Stimulated activated CD4-positive, alpha-beta T cell treated with anti-CD3 and anti-CD28 coated beads, Interleukin-1b, Interleukin-23, amount 100 ng/mL, for 48 hours (primary cell): ENCODE results near the gene ATG13.
"Not testable (repeated sequence)": the region's sequence is repeated elsewhere in the genome, so short reads cannot be mapped to it uniquely, and the experiment has no call there.

Experiments
- DNase-seq: peaks from one replicate; pipeline ENCODE4 v3.0.0-alpha.2; 2020

Gene ATG13

DNA sequence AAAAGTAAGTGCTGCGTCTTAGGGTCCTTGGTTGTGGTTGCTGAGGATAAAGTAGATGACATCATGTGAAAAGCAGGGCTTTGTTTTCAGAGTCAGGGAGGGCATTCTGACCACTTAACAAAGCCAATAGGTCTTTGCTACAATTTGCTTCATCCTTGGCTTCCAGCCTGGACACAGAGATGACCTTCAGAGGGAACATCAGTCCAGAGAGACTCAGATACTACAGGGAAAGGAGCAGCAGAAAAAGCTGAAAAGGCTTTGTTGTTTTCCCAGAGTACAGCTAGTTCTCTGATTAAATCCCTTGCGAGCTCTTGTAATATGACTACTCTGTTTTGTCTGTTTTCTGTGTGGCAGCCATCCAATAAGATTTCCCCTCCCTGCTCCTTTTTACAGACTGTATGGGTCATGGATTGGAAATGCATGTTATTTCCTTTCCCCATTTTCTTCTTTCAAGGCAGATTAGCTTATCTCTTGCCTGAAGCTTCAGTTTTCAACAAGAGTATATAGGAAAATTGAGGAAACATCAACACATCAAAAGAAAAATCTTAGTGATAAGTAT is 31.9 kb downstream of the ATG13 start:
- DNase-seq, result no peak

DNA sequence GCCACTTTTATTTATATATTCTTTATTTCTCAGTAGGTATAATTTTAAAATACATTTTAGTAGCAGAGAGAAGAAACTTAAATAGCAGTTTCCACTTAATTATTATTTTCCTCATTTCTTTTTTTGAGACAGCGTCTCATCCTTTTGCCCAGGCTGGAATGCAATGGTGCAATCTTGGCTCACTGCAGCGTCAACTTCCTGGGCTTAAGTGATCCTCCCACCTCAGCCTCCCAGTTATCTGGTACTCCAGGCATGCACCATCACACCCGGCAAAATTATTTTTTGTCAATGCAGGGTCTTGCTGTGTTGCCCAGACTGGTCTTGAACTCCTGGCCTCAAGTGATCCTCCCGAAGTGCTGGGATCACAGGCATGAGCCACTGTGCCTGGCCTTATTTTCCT is 38.3 kb downstream of the ATG13 start:
- DNase-seq, result no peak

DNA sequence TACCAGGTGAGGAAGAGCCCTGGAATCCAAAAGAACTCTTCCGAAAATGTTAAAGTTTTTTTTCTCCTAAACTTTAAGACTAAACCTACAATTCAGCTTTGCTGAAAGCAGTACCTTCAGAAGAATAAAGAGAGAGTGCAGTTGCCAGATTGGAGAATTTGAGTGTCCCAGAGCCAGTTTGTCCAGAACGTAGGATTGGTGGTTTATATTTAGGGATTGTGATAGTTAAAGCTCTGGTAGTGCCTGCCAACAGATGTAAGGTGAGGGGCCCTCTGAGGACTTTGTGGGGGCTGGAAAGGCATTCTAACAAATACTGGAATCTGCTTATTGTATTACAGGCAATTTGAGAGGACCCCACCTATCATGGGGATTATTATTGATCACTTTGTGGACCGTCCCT is 39.8 kb downstream of the ATG13 start:
- no peak for DNase-seq

DNA sequence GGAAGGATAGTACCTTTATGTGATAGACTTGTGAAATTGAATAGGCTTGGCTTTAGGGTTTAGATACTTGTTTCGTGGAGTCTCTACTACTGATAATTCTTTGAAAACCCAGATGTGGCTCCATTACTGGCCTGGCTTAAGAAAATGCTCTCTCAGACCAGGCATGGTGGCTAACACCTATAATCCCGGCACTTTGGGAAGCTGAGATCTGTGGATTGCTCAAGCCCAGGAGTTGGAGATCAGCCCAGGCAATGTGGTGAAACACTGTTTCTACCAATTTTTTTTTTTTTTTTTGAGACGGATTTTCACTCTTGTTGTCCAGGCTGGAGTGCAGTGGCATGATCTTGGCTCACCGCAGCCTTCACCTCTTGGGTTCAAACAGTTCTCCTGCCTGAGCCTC is 40.9 kb downstream of the ATG13 start:
- DNase-seq, result no peak

DNA sequence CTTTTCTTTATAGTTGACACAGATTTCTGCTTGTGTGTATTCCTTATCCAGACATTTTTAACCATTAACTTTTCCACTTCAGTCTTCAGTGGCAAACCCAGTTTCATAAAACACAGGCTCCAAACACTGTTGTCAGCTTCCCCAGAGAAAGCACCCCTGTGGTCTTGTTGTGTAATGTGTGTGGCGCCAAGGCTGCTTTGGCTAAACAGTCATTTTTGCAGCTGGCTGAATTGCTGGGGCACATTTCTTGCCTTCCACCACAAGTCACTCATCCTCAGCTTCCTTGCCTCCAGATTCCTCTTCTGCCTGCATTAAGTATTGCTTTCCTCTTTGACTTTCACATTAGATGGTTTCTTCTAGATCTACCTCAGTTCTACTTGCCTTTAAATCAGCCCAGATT is 42.6 kb downstream of the ATG13 start:
- DNase-seq, result no peak

DNA sequence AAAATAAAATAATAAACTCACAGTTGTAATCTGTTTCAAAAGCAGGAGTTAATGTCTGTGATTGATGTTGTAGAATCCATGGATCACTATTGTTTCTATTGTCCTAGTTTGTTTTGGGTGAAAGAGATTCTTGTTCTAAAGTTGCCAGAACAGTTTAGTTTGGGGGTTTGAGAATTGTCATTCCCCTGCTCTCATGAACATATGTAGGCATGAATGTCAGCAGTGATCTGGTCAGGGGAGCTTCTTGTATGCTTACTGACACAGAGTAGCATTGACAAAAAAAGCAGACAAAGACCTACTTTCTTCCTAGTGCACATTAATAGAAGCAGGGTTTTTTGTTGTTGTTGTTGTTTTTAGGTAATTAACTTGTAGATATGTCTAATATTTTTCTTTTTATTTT is 44.5 kb downstream of the ATG13 start:
- DNase-seq, result no peak

DNA sequence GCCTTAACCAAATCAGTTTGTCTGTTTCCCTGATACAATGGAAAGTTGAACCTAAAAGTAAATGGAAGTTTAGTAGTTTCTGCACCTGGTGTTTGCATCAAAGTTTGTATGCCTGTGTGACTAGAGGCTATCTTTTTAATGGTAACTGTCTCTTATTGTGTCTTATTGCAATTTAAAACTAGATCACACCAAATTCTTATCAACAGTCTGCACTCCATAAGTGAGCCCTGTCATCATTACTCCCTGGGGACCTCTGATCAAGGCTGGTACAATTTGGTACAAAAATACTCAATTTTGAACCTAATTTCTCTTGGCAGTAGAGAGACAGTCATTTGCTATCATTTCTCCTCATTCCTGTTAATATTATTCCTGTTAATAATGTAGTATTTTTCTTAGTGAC is 45.0 kb downstream of the ATG13 start:
- DNase-seq, result no peak

DNA sequence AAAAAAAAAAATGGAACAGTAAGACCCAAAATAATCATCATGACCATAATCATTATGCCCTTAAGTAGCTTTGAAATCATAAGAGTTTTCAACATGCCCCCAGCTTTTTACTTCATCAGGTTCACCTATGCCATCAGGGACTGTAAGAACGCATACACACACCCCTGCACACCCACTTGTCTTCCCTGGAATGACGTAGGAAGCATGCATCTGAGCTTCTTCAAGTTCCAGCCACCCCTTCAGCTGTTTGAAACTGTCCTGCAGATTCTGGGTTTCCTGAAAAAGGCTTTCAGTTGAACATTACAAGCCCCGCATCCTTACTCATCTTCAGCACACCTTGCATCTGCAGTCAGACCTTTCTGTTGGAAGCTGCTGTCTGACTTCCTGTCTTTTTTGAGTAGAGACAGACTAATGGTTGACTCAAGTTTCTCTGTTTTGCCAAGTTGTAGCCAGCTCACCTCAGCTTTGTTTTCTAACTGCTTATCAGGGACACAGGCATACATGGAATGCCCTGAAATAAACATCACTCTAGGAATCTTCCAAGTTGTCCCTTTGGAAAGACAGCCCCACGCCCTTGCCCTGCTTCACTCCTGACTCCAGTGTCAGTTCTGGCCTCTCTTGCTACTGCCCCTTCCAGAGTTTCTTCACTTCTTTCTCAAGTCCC is 46.1 kb downstream of the ATG13 start:
- no peak for DNase-seq

DNA sequence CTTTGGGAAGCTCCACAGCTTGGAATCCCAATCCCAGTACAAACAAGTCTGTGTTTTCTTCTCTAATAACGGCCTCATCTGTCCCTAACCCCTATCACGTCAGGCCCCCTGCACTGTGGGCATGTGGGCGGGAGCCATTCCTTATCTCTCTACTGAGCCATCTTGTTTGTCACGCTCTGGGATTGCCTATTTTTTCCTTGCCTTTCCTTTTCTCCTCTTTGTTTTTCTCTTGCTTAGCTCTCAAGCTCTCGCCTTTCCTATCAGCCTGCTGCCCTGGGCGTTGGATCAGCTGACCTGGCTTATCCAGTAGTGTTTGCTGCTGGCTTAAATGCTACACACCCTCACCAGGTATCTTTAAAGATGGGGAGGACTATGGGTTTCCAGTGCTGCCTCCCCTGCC is 47.3 kb downstream of the ATG13 start:
- no peak for DNase-seq

DNA sequence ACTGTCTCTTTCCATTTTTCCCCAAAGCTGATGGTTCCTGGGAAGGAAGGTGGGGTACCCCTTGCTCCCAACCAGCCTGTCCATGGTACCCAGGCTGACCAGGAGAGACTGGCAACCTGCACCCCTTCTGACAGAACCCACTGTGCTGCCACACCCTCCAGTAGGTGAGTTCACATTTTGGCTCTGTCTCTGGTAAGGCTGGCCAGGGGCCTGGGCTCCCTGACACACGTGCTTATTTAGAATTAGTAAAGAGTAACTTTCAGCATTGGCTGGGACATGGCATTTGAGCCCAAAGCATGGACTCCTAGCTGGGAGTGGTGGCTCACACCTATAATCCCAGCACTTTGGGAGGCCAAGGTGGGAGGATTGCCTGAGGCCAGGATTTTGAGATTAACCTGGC is 48.0 kb downstream of the ATG13 start:
- DNase-seq, result no peak

DNA sequence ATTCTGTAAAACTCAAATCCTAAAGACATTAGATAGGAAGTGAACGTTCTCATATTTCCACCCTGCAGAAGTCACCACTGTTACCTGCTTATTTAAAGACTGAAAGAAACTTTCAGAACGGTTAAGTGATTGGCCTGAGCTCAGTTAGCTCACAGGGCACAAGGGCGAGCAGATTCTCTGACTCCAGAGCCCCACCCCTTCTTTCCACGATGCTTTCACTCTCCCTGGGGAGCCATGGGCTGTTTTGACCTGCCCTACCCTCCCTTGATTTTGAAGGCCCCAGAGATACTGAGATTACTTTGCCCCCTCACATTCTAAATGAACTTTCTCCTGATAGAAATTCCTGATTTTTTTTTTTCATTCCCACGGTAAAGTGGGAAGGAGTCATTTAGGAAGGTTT is 49.2 kb downstream of the ATG13 start:
- no peak for DNase-seq

DNA sequence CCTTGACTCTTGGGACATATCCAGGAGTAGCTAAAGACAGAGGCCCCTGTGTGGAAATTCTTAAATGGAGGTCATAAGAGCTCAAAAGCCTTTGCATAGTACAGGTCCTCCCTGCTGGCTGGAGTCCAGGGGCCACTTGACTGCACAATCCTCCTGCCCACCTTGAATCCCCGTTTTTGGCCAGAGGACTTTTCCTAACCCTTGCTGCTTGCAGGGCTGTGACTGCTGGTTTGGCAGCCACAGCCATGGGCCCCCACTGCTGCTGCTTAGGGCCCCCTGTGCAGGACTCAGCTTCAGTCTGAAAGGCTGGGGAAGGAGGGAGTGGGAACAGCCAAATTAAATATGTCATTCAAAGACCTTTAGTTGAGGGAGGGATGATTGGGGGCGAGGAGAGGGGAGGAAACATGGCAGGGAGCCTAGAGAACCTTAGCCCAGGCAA is 49.7 kb downstream of the ATG13 start:
- DNase-seq, result no peak

DNA sequence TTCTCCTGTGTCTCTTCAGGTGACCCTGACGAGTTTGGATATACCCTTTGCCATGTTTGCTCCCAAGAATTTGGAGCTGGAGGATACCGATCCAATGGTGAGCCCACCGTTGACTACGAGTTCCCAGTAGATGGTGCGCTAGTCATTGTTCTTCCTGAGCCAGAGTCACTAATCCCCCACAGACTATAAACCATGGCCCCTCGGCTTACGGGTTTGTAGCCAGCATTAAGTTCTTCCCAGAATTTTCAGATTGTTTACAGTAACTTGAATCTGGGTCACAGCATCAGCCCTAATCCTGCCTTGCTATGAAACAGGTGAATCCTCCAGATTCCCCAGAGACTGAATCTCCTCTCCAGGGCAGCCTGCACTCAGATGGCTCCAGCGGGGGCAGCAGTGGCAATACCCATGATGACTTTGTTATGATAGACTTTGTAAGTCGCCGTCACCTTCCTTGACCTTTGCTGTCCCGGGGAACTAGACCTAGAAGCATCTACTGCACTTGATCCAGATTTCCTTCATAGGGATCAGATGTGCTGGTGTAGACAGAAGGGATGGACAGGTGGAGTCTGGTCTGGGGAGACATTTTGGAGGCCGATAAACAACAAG is 51.2 kb downstream of the ATG13 start:
- DNase-seq, result no peak

DNA sequence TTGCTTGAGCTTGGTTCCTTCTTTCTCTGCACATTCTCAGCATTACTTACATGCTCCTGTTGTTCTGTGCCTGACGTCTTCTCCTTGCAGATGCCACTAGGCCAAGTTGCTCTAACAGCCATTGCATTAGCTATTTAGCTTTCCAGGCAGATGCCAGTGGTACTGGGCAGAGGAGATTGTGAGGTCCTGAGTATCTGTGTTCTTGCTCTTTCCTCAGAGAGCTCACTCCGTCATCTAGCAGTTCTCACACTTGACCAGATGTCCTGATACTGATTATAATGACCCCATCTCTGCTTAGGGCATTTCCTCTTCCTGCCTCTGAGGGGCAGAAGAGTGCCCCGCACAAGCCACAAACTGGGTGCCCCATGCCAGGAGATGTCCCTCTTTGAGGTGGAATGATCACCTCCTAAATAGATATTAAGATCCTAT is 52.4 kb downstream of the ATG13 start:
- no peak for DNase-seq

DNA sequence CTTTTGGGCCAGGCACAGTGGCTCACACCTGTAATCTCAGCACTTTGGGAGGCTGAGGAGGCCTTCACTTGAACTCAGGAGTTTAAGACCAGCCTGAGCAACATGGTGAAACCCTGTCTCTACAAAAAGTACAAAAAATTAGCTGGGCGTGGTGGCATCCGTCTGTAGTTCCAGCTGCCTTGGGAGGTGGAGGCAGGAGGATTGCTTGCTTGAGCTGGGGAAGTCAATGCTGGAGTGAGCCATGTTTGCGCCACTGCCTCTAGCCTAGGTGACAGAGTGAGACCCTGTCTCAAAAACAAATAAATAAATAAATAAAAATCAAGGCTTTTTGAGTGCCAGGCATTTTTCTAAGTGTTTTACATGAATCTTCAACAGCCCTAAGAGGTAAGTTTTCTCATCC is 53.2 kb downstream of the ATG13 start:
- not testable (repeated sequence) for DNase-seq

DNA sequence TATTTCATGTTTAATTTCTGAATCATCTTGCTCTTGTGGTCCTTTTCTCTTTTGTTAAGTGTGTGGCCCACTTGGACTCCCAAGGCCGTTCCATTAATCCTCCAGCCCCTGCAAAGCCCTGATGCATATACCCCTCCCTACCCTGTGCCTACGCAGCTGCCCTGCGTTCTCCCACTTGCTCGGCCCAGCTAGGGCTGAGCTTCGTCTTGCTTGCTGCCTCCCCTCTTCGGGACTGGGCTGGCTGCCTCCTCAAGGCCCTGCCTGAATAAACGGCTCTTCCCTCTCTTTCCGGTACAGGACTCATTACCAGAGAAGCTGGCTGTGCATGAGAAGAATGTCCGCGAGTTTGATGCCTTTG is 54.6 kb downstream of the ATG13 start:
- DNase-seq, result no peak

DNA sequence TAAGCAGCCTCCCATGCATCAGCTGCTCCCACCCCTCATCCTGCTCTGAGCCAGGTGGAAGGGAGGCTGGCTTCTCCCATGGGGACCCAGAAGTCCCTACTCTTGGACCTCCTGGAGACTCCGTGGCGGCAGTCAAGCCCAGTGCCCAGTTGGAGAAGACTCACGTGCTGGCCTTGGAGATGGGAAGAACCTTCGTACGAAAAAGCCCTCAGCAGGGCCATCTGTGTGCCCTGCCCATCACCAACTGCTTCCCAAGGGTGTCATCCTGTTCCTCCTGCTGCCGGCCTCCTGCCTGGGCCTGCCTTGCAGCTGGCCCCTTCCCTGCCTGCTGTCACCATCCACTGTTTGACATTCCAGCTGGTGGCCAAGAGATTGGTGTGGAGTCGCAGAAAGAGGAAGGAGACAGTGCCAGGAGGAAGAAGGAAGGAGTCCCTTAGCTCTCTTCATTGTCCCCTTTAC is 55.1 kb downstream of the ATG13 start:
- DNase-seq, result no peak

DNA sequence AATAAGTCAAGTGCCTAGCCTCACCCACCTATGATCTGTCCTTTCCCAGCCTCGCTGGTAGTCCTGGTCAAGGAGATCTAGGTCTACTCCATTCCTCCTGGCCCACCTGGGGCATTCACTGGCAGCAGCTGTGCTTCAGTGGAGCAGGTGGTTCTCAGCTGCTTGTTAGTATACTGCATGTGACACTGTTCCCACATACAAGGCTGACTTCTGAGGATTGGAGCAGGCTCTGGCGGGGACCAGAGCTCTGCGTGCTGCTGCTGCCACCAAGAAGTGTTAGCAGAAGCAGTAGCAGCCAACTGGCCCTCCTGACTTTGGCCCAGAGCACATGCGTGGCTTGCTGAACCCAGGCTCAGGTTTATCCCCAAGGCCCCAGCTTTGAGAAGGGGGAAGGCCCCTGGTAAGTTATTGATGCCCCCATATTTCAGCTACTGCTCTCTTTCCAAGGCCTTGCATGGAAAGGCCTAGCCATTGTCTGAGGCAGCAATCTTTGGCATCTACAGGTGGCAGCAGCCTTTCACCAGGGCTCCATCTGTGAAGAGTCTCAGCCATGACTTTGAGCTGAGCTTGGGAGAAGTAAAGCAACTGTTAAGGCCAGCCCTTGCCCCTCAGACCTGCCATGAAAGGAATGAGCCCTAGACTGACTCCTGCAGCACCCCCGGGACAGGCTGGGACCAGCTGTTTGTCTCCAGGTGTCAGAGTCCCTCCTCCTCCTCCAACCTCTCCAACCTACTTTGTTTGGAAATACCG is 56.5 kb downstream of the ATG13 start:
- DNase-seq, result no peak

DNA sequence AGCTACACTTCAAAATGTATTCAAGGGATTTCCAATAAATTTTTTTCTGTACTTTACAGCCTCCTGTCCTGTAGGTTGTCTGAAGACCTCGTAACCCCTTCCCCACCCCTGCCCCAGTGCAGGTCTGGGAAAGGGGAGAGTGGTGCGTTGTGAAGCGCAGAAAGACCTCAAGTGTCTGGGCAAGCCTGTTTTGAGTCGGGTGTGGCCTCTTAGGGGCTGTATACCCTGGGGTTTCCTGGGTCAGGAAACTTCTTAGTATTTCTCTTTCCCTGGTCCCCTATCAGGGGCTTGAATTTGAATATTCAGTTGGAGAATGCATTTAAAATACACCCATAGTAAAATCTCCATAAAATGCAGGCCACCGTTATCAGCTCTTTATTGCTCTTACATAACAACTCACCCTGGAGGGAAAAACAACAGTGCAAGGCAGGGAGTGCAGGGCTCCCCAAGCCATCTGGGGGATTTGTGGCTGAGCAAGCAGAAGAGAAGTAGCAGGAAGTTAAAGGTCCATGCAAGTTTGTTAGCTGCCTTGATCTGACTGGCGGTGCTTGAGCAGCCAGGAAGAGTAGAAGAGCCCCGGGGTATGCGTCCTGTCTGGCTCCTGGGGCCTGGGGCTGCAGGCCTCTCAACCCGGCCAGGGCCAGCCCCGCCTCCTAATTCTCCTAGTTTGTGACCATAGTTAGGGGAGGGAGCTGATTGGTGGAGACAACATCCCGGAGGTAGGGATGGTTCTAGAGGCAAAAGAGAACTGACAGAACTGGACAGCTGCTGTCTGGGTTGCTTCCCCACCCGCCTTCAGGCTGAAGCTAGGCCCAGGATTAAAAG is 57.3 kb downstream of the ATG13 start:
- DNase-seq, result no peak

DNA sequence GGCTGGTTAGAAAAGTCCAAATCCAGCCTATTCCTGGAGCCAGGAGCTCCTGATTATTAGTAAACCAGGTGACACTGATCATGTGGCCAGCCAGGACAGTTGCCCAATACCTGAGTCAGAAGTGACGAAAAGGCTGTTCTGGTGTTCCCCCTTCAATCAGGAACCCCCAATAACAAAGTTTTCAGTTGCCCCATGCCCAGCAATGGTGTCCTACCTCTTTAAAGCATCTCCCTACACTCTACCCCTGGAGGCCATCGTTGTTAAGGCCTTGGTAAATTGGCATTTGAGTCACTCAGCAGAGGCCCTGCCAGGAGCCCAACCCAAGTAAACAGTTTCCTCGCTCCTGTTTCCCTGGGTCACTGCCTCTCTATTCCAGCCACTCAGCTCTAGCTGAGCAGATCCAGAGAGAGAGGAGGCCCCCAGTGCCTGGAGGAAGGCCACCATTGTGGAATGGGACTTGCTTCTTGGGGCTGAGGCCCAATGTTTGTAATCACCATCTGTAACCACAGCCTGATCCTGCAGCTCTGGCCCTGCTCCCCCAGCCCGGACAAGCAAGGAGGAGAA is 58.0 kb downstream of the ATG13 start:
- DNase-seq, result no peak

DNA sequence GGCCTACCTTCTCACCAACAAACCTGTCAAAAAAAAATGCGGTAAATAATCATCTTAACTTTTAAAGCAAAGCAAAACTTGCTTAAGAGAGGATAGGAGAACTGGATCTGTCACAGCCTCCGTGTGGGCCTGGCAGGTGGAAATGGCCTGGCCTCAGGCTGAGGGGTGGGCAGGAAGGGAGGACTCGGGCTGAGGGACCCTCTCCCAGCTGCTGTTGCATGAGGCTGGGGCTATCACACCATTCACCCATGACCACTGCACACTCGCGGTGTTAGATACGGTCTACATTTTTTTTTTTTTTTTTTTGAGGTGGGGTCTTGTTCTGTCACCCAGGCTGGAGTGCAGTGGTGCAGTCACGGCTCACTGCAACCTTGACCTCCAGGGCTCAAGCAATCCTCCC is 58.6 kb downstream of the ATG13 start:
- no peak for DNase-seq

DNA sequence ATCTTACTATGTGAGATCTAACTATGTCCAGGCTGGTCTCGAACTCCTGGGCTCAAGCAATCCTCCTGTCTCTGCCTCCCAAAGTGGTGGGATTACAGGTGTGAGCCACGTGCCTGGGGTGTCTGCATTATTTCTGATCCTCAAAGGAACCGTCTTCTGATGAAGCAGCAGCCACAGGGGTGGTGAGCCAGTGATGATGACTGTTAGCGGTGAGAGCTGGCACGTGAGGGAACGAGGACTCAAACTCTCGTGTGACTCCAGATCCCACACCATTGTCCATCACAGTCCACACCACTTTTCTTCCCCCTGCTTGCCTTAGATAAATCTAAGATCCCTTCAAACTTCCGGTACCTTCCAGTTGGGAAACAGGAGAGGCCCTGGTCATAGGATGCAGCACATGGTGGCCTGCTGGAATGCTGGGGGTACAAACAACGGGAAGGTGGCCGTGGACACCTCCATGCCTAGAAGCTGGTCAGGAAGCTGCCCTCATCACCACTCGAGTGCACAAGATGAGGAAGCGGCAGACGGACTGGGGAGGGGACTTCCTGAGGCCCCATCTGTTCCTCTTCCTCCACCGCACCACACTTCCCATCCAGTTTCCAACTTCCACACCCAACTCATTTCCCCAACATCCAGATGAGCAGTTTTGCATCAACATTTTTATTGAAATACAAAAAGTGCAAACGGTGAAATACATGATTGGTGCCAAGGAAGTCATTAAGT is 59.2 kb downstream of the ATG13 start:
- no peak for DNase-seq
